Right lobe of liver (tissue), 4 donors: Measurements from ENCODE around the gene IFT27.

ENCODE experiments used
- POLR2A ChIP-seq: fragments of 450-650 bp; IDR thresholded peaks from one replicate; pipeline ENCODE4 v1.6.1; 2017; ENCODE audit warnings: antibody characterized with exemption, mild to moderate bottlenecking
- TF ChIP-seq, protein P1 (sequence below), 4 donors: fragments of 200-600 bp in 3 of 4; fragments of 450-650 bp in 1 of 4; IDR thresholded peaks; one replicate each; pipeline versions ENCODE4 v1.5.1 to v1.8.0; 2016 to 2022; ENCODE audit warnings: antibody characterized with exemption in 4 of 4, mild to moderate bottlenecking in 2 of 4
- donor health status: DM: no; HTN: no; CAD: no.
- donor health status: DM: no; HTN: no; CAD: no.
- donor health status: DM: no; HTN: yes; CAD: no.

DNA sequence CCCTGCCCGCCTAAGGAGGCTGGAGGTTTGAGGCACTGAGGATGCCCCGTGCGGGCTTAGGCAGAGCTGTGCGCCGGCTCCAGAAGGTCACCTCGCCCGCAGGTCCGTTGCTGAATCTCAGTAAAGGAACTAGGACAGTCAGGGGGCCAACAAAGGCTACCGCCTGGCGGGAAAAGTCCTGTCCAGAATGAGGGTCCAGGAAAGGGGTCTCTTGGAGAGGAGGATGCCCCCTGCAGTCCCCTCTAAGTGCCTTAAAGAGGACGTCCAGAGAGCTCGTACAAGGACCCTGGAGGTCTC lies 40.4 kb upstream of the IFT27 start:
- TF ChIP-seq, protein P1, sequence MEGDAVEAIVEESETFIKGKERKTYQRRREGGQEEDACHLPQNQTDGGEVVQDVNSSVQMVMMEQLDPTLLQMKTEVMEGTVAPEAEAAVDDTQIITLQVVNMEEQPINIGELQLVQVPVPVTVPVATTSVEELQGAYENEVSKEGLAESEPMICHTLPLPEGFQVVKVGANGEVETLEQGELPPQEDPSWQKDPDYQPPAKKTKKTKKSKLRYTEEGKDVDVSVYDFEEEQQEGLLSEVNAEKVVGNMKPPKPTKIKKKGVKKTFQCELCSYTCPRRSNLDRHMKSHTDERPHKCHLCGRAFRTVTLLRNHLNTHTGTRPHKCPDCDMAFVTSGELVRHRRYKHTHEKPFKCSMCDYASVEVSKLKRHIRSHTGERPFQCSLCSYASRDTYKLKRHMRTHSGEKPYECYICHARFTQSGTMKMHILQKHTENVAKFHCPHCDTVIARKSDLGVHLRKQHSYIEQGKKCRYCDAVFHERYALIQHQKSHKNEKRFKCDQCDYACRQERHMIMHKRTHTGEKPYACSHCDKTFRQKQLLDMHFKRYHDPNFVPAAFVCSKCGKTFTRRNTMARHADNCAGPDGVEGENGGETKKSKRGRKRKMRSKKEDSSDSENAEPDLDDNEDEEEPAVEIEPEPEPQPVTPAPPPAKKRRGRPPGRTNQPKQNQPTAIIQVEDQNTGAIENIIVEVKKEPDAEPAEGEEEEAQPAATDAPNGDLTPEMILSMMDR (IDR thresholded peaks at IDR 0.05): no peak
- no peak for TF ChIP-seq POLR2A
